Measurements from ENCODE around the gene WBP4. TPM values are rescaled to one million over a fixed set of nuclear protein-coding genes. Genes with fewer than 3 reads are reported as not detected.
A peak's percentile ranks its signal among the peaks of the same experiment; 100 is the strongest.

Gene WBP4
- total and polyA plus RNA-seq, 7 donors: 18.1 to 37.0 (median 22.2) TPM

- peaks cover 67% of the 10 kb centered on the region for H3K4me1 ChIP-seq
- H3K27me3 ChIP-seq (ENCODE audit: insufficient read depth in 3 of 3, low read length in 2 of 3): no peaks in the 10 kb centered on the region
- peaks cover 0 to 14% of the 10 kb centered on the region in 2 donors for H3K36me3 ChIP-seq (ENCODE audit: insufficient read depth in 1 of 2, low read depth in 1 of 2)
- DNase-seq (peak; percentile 94 to 96), ATAC-seq (peak; percentile 71 to 76 (median 74))
- no peaks in the 10 kb centered on the region for H3K9me3 ChIP-seq
- peak overlapping the region; percentile 88 for H3K4me3 ChIP-seq
- H3K27ac ChIP-seq: peak overlapping the region; percentile 98
- intact Hi-C loops (cut with DNase I): loop anchor here (5.0 to 10.0 kb wide), 4 partner anchors 72 to 285 kb away; partner anchors contain the start of genes KBTBD6 (in 2 of the 2), KBTBD7 (in 1 of the 2) and MRPS31 (in 1 of the 2)
- 0 to 1% (median 0%) methylated on average over 57 of the region's 57 CpGs for WGBS, 3 donors
- peak; percentile 28 for TF ChIP-seq CTCF (IDR thresholded peaks at IDR 0.05)
Observed at GRCh38 chr13:41060082-41060723, 1.1 kb upstream of the WBP4 start.

DNA sequence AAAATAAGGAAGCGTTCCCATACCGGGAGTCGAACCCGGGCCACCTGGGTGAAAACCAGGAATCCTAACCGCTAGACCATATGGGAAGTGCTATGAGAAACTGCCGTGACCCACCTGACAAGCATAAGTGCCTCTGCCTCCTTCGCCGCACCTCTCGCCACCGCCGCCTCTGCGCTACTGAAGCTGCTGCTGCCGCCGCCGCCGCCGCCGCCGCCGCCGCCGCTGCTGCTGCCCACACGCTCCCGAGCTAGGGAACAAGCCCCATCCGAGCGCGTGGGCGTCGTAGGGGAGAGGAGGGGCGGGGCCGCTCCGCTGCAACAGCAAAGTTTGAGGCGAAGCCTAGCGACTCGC, 610 bp upstream of the WBP4 start:
- ATAC-seq: peak; percentile 56 to 68 (median 62)
- Histone ChIP-seq H3K4me3 (peak overlapping the region; percentile 88), H3K27me3 (ENCODE audit: insufficient read depth in 3 of 3, low read length in 2 of 3) (no peaks in the 10 kb centered on the region), H3K9me3 (no peaks in the 10 kb centered on the region), H3K27ac (peak overlapping the region; percentile 98), H3K36me3 (ENCODE audit: insufficient read depth in 1 of 2, low read depth in 1 of 2) (peaks cover 0 to 19% of the 10 kb centered on the region in 2 donors), H3K4me1 (peaks cover 67% of the 10 kb centered on the region)
- intact Hi-C loops (cut with DNase I): loop anchor here (5.0 to 10.0 kb wide), 4 partner anchors 72 to 286 kb away; partner anchors contain the start of genes KBTBD6 (in 2 of the 2), KBTBD7 (in 1 of the 2) and MRPS31 (in 1 of the 2)
- 0 to 1% (median 0%) methylated on average over 27 to 35 of the region's 35 CpGs for WGBS, 3 donors
- no peak for TF ChIP-seq CTCF (IDR thresholded peaks at IDR 0.05)
- peak; percentile 86 to 90 for DNase-seq

DNA sequence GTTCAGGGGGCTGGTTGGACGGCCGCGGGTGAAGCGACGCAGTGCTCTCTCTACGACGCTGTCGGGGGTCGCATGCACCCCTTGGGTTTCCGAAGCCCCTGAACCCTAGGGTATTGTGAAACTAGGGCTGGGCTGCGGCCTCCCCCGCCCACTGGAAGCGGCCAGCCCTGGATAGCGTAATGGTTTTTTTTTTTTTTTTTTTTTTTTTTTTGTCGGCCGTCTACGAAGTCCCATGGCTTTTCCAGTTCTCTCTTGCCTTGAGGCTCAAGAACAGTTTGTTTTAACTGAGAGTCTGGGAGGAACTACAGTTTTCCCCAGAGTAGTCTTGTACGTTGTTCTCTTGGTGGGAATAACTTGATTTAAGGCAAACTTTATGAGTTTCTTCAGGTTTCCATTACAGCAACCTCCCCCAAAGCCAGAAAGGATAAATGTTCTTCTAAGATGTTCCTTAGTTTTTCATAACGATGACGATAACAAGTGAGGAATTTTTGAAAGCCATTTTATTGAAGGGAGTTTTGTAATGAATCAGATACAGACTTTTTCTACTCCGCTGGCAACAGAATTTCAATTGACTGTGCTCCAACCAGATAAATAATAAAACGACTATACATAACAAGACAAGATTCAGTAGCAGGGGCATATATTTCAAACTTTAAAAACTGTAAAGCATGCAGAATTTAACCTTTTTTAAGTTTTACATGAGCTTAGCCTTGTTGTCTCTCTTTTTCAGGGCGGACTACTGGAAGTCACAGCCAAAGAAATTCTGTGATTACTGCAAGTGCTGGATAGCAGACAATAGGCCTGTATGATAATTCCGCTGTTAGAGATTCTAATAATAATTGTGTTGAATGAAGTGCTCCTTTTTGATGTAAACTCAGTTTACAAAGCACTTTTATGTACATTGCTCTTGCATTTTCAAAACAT, 867 bp downstream of the WBP4 start:
- Histone ChIP-seq H3K4me3 (peak overlapping the region; percentile 88), H3K4me1 (peaks cover 56% of the 10 kb centered on the region), H3K36me3 (ENCODE audit: insufficient read depth in 1 of 2, low read depth in 1 of 2) (peaks cover 0 to 34% of the 10 kb centered on the region in 2 donors), H3K27ac (peak overlapping the region; percentile 98), H3K9me3 (no peaks in the 10 kb centered on the region), H3K27me3 (ENCODE audit: insufficient read depth in 3 of 3, low read length in 2 of 3) (no peaks in the 10 kb centered on the region)
- WGBS, 3 donors: 1 to 3% (median 3%) methylated on average over 15 to 24 of the region's 24 CpGs
- peak; percentile 20 to 40 (median 34) for ATAC-seq
- intact Hi-C loops (cut with DNase I): loop anchor here (5.0 to 10.0 kb wide), 4 partner anchors 70 to 287 kb away; partner anchors contain the start of genes KBTBD6 (in 2 of the 2), KBTBD7 (in 1 of the 2) and MRPS31 (in 1 of the 2)
- no peak for DNase-seq
- TF ChIP-seq CTCF (IDR thresholded peaks at IDR 0.05): no peak

- no peak for TF ChIP-seq CTCF (IDR thresholded peaks at IDR 0.05)
- intact Hi-C loops (cut with DNase I): loop anchor here (5.0 to 10.0 kb wide), 4 partner anchors 68 to 290 kb away; partner anchors contain the start of genes KBTBD6 (in 2 of the 2), KBTBD7 (in 1 of the 2) and MRPS31 (in 1 of the 2)
- peaks cover 37% of the 10 kb centered on the region for H3K4me1 ChIP-seq
- peaks cover 2 to 57% of the 10 kb centered on the region in 2 donors for H3K36me3 ChIP-seq (ENCODE audit: insufficient read depth in 1 of 2, low read depth in 1 of 2)
- DNase-seq (no peak), ATAC-seq (no peak)
- no peaks in the 10 kb centered on the region for H3K27me3 ChIP-seq (ENCODE audit: insufficient read depth in 3 of 3, low read length in 2 of 3)
- no peaks in the 10 kb centered on the region for H3K9me3 ChIP-seq
- WGBS, 3 donors: 46 to 53% (median 49%) methylated on average over 2 of the region's 2 CpGs
- H3K4me3 ChIP-seq: peak overlapping the region; percentile 88
- peak overlapping the region; percentile 98 for H3K27ac ChIP-seq
Observed at GRCh38 chr13:41064493-41064892, 3.2 kb downstream of the WBP4 start.
